Measurements from ENCODE around the gene SYTL2. TPM values are rescaled to one million over a fixed set of nuclear protein-coding genes. Genes with fewer than 3 reads are reported as not detected.
"Not testable (repeated sequence)": the region's sequence is repeated elsewhere in the genome, so short reads cannot be mapped to it uniquely, and the experiment has no call there.

The SYTL2 gene
- total and polyA plus RNA-seq, 5 donors: 4.3 to 7.3 (median 5.7) TPM

DNA sequence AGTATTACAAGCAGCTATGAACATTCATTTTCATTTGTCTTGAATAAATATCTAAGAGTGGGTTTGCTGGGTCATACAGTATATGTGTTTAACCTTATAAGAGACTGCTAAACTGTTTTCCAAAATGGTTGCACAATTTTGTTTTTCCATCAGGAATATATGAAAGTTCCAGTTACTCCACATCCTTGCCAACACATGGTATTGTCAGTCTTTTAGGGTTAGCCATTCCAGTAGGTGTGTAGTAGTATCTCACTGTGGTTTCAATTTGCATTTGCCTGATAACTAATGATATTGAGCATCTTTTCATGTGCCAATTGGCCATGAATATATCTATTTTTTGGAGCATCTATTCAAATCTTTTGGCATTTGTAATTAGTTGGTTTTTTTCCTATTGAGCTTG is 36.5 kb upstream of the SYTL2 start:
- Histone ChIP-seq H3K4me3 (ENCODE audit: low read length) (no peak overlapping the region), H3K27ac (ENCODE audit: low read length) (no peak overlapping the region), H3K9me3 (ENCODE audit: control insufficient read depth, low read length) (no peaks in the 10 kb centered on the region), H3K27me3 (ENCODE audit: control insufficient read depth, insufficient read depth) (no peaks in the 10 kb centered on the region), H3K4me1 (ENCODE audit: control insufficient read depth, insufficient read depth, low read length) (no peaks in the 10 kb centered on the region)
- ATAC-seq (no peak), DNase-seq (no peak)
- intact Hi-C loops (cut with DNase I): no loop called here

DNA sequence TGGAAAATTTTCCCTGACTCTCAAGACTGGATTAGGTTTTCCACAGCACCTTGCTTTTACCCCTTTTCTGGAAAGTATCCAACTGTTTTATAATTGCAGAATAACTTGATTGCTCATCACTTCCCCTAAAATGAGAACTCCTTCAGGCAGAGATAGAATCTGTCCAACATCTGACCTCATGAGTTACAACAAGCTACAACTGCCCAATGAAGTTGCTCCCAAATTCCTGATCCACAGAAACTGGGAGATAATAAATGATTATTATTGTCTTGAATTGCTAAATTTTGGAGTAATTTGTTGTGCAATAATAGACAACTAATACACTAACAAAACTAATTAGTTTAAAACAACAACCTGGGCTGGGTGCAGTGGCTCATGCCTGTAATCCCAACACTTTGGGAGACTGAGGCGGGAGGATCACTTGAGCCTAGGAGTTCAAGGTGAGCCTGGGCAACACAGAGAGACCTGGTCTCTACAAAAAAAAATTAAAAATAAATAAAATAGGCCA is 34.2 kb upstream of the SYTL2 start:
- WGBS: 97% methylated on average over 1 of the region's 1 CpG
- no peak for ATAC-seq
- H3K9me3 ChIP-seq (ENCODE audit: control insufficient read depth, low read length): no peaks in the 10 kb centered on the region

DNA sequence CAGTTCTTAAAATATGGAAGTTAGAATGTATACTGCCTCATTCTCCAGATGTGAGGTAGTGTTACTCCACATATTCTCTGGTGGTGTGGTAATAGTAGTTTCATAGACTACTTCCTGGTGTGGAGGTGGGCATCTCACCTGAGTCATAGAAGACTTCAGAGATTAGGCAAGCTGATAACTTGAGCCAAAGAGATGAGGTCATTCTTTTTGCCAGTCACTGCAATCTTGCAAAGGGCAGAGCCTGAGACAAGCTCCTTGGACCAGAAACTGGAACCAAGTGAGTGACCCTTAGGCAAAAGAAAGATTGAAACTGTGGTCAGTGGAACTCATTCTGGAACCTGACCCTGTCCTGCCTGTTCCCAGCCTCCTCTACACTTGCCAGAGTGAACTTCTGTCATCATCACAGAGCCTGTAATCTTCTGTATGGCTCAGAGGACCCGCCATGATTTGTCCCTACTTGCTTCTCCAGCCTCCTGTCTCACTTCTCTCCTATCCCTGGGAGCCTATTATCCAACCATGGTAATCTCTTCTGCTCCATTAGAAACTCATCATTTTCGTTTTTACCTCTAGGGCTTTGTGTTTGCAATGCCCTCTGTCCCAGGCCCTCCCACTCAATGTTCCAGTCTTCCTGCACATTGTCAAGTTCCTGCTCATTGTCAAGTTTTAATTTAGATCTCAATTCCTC is 33.6 kb upstream of the SYTL2 start:
- 54% methylated on average over 2 of the region's 2 CpGs for WGBS
- DNase-seq (no peak), ATAC-seq (no peak)
- no peak overlapping the region for H3K27ac ChIP-seq (ENCODE audit: low read length)
- intact Hi-C loops (cut with DNase I): no loop called here
- H3K4me1 ChIP-seq (ENCODE audit: control insufficient read depth, insufficient read depth, low read length): no peaks in the 10 kb centered on the region
- H3K4me3 ChIP-seq (ENCODE audit: low read length): no peak overlapping the region
- H3K9me3 ChIP-seq (ENCODE audit: control insufficient read depth, low read length): no peaks in the 10 kb centered on the region
- H3K27me3 ChIP-seq (ENCODE audit: control insufficient read depth, insufficient read depth): no peaks in the 10 kb centered on the region

More for the DNA sequence above, 34.2 kb upstream of the SYTL2 start:
- no peak overlapping the region for H3K27ac ChIP-seq (ENCODE audit: low read length)
- intact Hi-C loops (cut with DNase I): no loop called here
- no peaks in the 10 kb centered on the region for H3K27me3 ChIP-seq (ENCODE audit: control insufficient read depth, insufficient read depth)
- H3K4me3 ChIP-seq (ENCODE audit: low read length): no peak overlapping the region
- DNase-seq: no peak
- H3K4me1 ChIP-seq (ENCODE audit: control insufficient read depth, insufficient read depth, low read length): no peaks in the 10 kb centered on the region

DNA sequence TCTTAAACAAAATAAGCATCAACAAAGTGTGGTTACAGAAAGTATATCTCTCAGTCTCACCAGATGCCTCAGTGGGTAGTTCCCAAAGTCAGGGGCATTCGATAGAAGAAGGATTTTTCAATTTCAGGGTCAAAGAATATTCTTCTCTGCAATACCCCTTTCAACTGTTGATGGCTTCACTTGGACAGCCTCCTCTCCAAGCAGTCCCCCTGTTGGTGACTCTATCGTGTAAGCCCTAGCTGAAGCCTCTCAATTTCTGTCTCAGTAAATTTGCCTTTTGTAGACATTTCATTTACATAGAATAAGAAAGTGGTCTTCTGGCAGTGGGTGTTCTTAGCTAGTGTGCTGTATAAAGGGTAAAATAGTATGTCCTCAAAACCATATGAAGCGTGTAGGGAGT is 33.0 kb upstream of the SYTL2 start:
- WGBS: 89% methylated on average over 3 of the region's 3 CpGs
- ATAC-seq (no peak), DNase-seq (no peak)
- Histone ChIP-seq H3K4me3 (ENCODE audit: low read length) (no peak overlapping the region), H3K9me3 (ENCODE audit: control insufficient read depth, low read length) (no peaks in the 10 kb centered on the region), H3K27me3 (ENCODE audit: control insufficient read depth, insufficient read depth) (no peaks in the 10 kb centered on the region), H3K4me1 (ENCODE audit: control insufficient read depth, insufficient read depth, low read length) (no peaks in the 10 kb centered on the region), H3K27ac (ENCODE audit: low read length) (no peak overlapping the region)
- intact Hi-C loops (cut with DNase I): no loop called here

DNA sequence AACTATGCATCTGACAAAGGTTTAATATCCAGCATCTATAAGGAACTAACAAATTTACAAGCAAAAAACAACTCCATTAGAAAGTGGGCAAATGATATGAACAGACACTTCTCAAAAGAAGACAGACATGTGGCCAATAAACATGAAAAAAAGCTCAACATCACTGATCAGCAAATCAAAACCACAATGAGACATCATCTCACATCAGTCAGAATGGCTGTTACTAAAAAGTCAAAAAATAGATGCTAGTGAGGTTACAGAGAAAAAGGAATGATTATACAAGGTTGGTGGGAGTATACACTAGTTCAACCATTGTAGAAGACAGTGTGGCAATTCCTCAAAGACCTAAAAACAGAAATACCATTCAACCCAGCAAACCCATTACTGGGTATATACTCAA is 30.0 kb upstream of the SYTL2 start:
- H3K4me3 ChIP-seq (ENCODE audit: low read length); H3K4me1 ChIP-seq (ENCODE audit: control insufficient read depth, insufficient read depth, low read length); intact Hi-C loops (cut with DNase I); DNase-seq; ATAC-seq; H3K27ac ChIP-seq (ENCODE audit: low read length); H3K9me3 ChIP-seq (ENCODE audit: control insufficient read depth, low read length); H3K27me3 ChIP-seq (ENCODE audit: control insufficient read depth, insufficient read depth): not testable (repeated sequence)

DNA sequence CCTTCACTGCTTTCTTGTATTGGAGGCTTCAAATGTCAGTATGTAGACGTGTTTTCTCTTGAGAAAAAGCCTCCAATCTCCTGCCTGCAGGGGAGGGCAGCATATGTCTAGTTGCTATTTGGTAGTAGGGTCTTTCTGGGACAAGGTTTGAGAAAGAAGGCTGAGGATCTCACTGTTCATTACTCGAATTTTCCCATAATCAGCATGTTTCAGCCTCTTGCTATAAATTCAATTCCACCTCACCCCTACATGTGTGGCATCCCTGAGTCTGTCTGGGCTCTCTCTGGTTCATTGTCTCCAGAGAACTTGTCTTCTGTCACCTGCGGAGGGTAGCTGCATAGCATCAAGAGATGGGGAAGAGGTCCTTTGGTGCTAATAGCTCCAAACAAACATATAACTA is 24.8 kb upstream of the SYTL2 start:
- no peak overlapping the region for H3K4me3 ChIP-seq (ENCODE audit: low read length)
- H3K27me3 ChIP-seq (ENCODE audit: control insufficient read depth, insufficient read depth): no peaks in the 10 kb centered on the region
- H3K9me3 ChIP-seq (ENCODE audit: control insufficient read depth, low read length): no peaks in the 10 kb centered on the region
- no peak for ATAC-seq
- no peaks in the 10 kb centered on the region for H3K4me1 ChIP-seq (ENCODE audit: control insufficient read depth, insufficient read depth, low read length)
- H3K27ac ChIP-seq (ENCODE audit: low read length): no peak overlapping the region
- intact Hi-C loops (cut with DNase I): no loop called here
- WGBS: 66% methylated on average over 3 of the region's 3 CpGs
- no peak for DNase-seq

DNA sequence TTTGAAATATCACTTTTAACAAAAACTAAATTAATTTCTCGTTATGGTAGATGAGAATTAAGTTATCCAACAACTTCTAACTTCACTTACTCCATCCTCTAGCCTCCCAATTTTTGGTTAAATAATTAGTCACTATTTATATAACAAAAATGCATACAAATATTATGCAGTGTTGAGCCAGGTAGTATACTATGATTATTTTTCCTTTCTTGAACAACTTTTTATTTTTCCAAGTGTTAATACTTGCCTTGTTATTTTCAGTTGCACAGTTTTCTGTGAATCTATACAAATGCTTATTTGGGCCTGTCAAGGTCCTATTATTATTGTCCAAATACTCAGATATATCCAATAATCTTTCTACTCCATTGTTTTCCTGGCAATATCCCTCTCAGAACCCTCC is 24.3 kb upstream of the SYTL2 start:
- Histone ChIP-seq H3K9me3 (ENCODE audit: control insufficient read depth, low read length) (no peaks in the 10 kb centered on the region), H3K27me3 (ENCODE audit: control insufficient read depth, insufficient read depth) (no peaks in the 10 kb centered on the region), H3K4me1 (ENCODE audit: control insufficient read depth, insufficient read depth, low read length) (no peaks in the 10 kb centered on the region), H3K4me3 (ENCODE audit: low read length) (no peak overlapping the region), H3K27ac (ENCODE audit: low read length) (no peak overlapping the region)
- intact Hi-C loops (cut with DNase I): no loop called here
- ATAC-seq (no peak), DNase-seq (no peak)
- WGBS: 86% methylated on average over 1 of the region's 1 CpG

DNA sequence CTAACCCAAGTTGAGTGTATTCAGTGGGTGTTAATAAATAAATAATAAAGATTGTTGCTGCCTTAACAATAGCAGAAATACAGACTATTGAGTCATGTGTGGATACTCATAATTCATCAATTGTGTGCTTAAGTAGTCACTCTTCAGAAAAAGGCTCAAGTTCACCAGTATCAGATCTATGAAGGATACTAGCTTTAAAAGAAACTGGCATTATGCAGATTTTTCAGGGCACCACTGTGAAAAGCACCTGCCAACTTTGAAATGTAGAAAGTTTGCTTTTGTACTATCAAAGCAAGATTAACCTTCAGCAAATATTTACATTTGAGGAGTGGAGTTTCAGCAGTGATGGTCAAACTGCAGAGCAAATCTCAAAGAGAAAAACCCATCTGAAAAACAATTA is 20.1 kb upstream of the SYTL2 start:
- intact Hi-C loops (cut with DNase I): no loop called here
- Histone ChIP-seq H3K27me3 (ENCODE audit: control insufficient read depth, insufficient read depth) (no peaks in the 10 kb centered on the region), H3K9me3 (ENCODE audit: control insufficient read depth, low read length) (no peaks in the 10 kb centered on the region), H3K4me3 (ENCODE audit: low read length) (no peak overlapping the region), H3K4me1 (ENCODE audit: control insufficient read depth, insufficient read depth, low read length) (no peaks in the 10 kb centered on the region), H3K27ac (ENCODE audit: low read length) (no peak overlapping the region)
- no peak for DNase-seq
- no peak for ATAC-seq

DNA sequence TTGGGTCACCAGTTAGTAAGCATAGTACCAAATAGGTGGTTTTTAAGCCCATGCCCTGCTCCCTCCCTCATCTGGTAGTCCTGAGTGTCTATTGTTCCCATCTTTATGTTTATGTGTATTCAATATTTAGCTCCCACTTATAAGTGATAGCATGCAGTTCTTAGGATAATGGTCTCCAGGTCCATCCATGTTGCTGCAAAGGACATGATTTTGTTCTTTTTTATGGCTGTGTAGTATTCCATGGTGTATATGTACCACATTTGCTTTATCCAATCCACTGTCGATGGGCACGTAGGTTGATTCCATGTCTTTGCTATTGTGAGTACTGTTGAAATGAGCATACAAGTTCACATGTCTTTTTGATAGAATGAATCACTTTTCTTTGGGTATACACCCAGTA is 18.2 kb upstream of the SYTL2 start:
- no peak overlapping the region for H3K4me3 ChIP-seq (ENCODE audit: low read length)
- no peak overlapping the region for H3K27ac ChIP-seq (ENCODE audit: low read length)
- H3K4me1 ChIP-seq (ENCODE audit: control insufficient read depth, insufficient read depth, low read length): no peaks in the 10 kb centered on the region
- no peaks in the 10 kb centered on the region for H3K27me3 ChIP-seq (ENCODE audit: control insufficient read depth, insufficient read depth)
- intact Hi-C loops (cut with DNase I): loop anchor here in 3 of 4 donors (5.0 to 10.0 kb wide), 4 partner anchors 134 to 234 kb away; no protein-coding TSS in a partner anchor
- no peaks in the 10 kb centered on the region for H3K9me3 ChIP-seq (ENCODE audit: control insufficient read depth, low read length)
- ATAC-seq (no peak), DNase-seq (no peak)
- 96% methylated on average over 2 of the region's 2 CpGs for WGBS

DNA sequence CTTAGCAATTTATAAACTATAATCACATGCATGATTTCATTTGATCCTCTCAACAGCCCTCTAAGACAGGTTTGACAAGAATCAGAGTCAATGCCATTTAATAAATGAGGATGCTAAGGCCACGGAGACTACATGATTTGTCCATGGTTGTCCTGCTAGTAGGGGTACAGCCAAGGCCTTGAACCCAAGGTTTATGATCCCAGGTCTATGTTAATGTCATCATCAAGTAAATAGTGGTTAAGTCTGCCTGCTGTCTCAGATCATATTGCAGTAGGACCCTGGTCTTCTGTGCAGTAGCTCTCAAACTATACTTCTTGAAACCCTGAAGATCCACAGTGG is 17.7 kb upstream of the SYTL2 start:
- no peaks in the 10 kb centered on the region for H3K27me3 ChIP-seq (ENCODE audit: control insufficient read depth, insufficient read depth)
- 80% methylated on average over 1 of the region's 1 CpG for WGBS
- no peaks in the 10 kb centered on the region for H3K4me1 ChIP-seq (ENCODE audit: control insufficient read depth, insufficient read depth, low read length)
- DNase-seq (no peak), ATAC-seq (no peak)
- H3K4me3 ChIP-seq (ENCODE audit: low read length): no peak overlapping the region
- intact Hi-C loops (cut with DNase I): loop anchor here in 3 of 4 donors (5.0 to 10.0 kb wide), 4 partner anchors 134 to 234 kb away; no protein-coding TSS in a partner anchor
- H3K27ac ChIP-seq (ENCODE audit: low read length): no peak overlapping the region
- H3K9me3 ChIP-seq (ENCODE audit: control insufficient read depth, low read length): no peaks in the 10 kb centered on the region

DNA sequence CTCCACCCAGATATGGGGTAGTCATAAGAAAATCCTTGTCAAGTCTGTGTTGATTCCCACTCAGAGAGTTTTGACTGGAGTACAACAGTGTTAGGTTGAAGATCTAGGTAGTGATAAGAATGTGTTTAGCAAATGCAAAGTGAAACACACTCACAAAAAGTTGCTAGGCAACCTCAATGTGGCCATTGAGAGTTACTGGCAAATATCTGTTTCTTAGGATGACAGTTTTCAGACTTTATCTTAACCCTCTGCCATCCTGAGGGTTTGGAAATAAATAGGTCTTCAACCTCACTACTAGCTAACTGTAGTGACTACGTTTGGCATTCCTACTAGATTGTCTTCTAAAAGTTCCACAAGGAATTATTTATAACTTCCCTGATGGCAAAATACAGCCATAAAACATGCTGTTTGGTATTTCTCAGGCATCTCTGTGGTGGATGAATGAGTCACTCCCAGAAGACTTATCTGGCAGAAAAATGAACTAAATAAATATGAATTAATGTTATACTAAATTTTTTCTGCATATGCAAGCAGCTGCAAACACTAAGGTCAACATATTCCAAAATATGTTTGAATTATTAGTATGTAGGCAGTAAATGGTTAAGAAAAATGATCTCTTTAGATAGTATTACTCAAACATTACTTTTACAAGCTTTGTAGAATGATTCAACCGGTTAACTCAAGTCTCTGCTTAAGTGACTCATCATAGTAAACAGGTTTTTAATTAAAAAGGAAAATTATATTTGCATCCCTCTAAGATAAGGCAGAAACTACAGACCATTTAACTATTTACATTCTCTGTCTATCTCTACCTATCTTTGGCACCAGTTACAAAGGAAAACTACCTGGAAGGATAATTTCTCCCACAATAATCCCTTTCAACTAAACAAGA is 17.1 kb upstream of the SYTL2 start:
- 35% methylated on average over 2 of the region's 2 CpGs for WGBS
- intact Hi-C loops (cut with DNase I): loop anchor here in 3 of 4 donors (5.0 to 10.0 kb wide), 4 partner anchors 133 to 233 kb away; no protein-coding TSS in a partner anchor
- H3K9me3 ChIP-seq (ENCODE audit: control insufficient read depth, low read length): no peaks in the 10 kb centered on the region
- ATAC-seq (no peak), DNase-seq (no peak)
- H3K27ac ChIP-seq (ENCODE audit: low read length): no peak overlapping the region
- no peaks in the 10 kb centered on the region for H3K4me1 ChIP-seq (ENCODE audit: control insufficient read depth, insufficient read depth, low read length)
- H3K4me3 ChIP-seq (ENCODE audit: low read length): no peak overlapping the region
- no peaks in the 10 kb centered on the region for H3K27me3 ChIP-seq (ENCODE audit: control insufficient read depth, insufficient read depth)
